Measurements from ENCODE around the gene MYZAP. TPM values are rescaled to one million over a fixed set of nuclear protein-coding genes. Genes with fewer than 3 reads are reported as not detected.
A peak's percentile ranks its signal among the peaks of the same experiment; 100 is the strongest.

Gene MYZAP
- total RNA-seq, 1 donor from 2014 or later = not detected

DNA sequence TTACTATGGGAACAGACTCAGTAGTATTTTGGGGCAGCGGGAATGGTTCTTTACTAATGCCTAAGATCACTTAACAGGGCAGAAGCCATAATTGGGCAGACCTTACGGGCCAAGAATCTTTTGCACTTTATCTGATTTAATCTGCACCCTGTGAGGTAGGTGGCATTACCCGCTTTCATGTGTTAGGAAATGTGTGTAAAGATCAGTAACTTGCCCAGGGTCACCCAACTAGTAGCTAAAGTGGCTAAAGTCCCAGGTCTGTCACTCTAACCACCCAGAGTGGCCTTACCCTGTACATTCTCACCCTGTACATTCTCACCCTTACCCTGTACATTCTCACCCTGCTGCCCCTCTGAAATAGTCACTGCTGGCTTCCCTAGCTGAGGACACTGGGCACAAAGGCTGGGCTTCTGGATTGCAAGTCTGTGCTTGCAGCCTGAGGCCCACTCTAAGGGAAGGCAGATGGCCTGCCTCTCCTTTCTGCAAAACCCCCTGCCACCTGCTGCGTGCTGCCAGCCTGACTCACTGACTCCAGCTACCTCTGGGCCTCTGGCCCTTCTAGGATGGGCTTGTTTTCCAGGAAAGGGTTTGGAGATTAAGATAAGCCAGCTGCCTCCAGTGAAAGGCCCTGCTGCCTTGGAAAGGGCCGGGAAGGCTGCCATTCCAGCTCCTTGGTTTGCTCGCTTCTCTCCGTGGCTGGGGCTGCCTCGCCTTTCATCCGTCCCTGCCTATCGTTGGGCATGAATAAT lies 37.5 kb upstream of the MYZAP start:
- no peak for DNase-seq
- H3K4me3 Mint-ChIP-seq = no peak overlapping the region
- intact Hi-C loops (cut with micrococcal nuclease) = no loop called here
- H3K9me3 Mint-ChIP-seq = no peaks in the 10 kb centered on the region
- H3K36me3 Mint-ChIP-seq (ENCODE audit: low read depth) = no peaks in the 10 kb centered on the region
- no peak overlapping the region for H3K27ac Mint-ChIP-seq
- H3K27me3 Mint-ChIP-seq = peaks cover 9% of the 10 kb centered on the region
- H3K4me1 Mint-ChIP-seq = no peaks in the 10 kb centered on the region

DNA sequence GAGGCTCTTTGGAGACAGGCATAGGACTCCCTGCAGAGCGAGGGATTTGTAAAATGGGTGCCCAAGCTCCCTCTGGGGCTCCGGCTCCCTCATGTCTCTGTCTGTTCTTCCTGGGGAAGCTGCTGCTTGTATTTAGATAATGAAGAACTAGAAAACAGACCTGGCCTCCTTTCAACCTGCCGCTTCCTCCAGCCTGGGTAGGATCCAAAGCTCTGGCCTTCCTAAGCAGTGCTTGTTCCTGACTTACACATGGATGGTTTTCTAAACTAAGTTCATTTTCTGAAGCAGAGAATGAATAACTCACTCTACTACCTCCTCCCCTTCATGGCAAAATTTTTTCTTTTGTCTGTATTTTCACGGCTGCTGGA lies 36.9 kb upstream of the MYZAP start:
- Mint-ChIP-seq H3K4me3 (no peak overlapping the region), H3K9me3 (no peaks in the 10 kb centered on the region), H3K4me1 (no peaks in the 10 kb centered on the region), H3K27me3 (peaks cover 9% of the 10 kb centered on the region), H3K27ac (no peak overlapping the region), H3K36me3 (ENCODE audit: low read depth) (no peaks in the 10 kb centered on the region)
- intact Hi-C loops (cut with micrococcal nuclease) = no loop called here
- DNase-seq = no peak

DNA sequence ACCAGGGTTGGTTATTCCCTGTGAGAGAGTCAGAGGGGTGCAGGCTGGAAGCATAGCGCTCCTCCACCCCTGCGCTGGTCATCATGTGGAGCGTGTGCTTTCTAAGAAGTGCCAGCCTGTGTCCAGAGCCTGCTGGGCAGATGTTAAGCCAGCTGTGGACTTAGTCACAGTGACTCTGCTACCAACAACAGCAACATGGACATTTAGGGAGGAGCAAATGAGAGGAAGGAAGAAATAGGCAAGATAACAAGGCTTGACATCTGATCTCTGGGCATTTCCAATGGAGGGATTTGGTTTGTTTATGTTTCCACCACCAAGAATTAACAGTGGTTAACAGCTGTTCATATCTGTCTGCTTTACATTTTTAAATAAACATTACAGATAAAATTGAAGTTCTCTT lies 36.4 kb upstream of the MYZAP start:
- DNase-seq = no peak
- Mint-ChIP-seq H3K36me3 (ENCODE audit: low read depth) (no peaks in the 10 kb centered on the region), H3K27me3 (peaks cover 9% of the 10 kb centered on the region), H3K4me1 (peaks cover 4% of the 10 kb centered on the region), H3K4me3 (no peak overlapping the region), H3K9me3 (no peaks in the 10 kb centered on the region), H3K27ac (no peak overlapping the region)
- intact Hi-C loops (cut with micrococcal nuclease) = no loop called here

DNA sequence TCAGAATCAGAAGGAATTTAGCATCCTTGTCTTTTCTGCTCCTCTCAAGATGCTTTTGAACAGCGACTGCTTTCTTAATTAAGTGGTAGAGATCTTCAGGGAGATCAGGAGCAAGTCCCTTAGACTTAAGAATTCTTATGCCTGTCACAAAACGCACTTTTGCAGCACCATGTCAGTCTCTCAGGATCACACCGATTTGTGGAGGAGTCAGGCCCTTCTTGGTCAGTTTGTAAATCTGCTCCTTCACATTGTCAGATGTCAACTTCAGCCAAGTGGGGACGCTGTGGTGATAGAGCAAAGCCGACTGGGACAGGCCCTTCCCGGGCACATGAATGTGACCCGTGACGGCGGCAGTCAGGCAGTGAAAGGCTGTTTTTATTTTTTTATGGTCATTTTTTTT lies 35.7 kb upstream of the MYZAP start:
- no peak overlapping the region for H3K4me3 Mint-ChIP-seq
- H3K4me1 Mint-ChIP-seq = peaks cover 8% of the 10 kb centered on the region
- H3K27ac Mint-ChIP-seq = no peak overlapping the region
- H3K27me3 Mint-ChIP-seq = peaks cover 8% of the 10 kb centered on the region
- no peaks in the 10 kb centered on the region for H3K36me3 Mint-ChIP-seq (ENCODE audit: low read depth)
- DNase-seq = no peak
- no peaks in the 10 kb centered on the region for H3K9me3 Mint-ChIP-seq
- intact Hi-C loops (cut with micrococcal nuclease) = no loop called here

DNA sequence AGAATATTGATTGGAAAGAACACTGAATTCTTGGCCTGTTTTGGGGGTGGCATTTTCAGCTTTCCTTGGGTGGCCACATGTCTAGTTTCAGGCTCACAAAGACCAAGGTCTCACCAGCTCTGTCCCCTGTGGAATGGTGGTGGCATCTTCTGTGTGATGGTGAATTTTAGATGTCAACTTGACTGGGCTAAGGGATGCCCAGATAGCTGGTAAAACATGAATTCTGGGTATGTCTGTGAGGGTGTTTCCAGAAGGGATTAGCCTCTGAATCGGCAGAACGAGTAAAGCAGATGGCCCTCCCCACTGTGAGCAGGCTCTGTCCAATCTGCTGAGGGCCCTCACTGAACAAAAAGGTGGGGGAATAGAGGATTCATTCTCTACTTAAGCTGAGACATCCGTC lies 34.4 kb upstream of the MYZAP start:
- H3K27me3 Mint-ChIP-seq = peaks cover 4% of the 10 kb centered on the region

DNA sequence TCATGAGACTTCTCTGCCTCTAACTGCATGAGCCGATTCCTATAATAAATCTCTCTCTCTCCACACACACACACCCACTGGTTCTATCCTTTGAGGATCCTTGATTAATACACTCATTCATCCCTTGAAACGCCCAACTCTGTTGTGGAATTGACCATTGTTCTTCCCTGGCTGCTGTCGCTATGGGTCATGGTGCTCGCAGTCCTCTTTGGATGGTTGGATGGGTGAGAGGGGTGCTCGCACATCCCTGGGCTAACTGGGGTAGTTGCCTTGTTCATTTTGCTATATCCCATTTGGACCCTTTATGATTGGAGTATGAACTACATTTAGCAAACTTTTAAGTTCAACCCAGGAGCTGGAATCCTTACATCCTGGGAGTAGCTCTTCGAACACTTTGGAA lies 33.9 kb upstream of the MYZAP start:
- no peaks in the 10 kb centered on the region for H3K36me3 Mint-ChIP-seq (ENCODE audit: low read depth)
- no peak overlapping the region for H3K4me3 Mint-ChIP-seq
- H3K27ac Mint-ChIP-seq = no peak overlapping the region
- intact Hi-C loops (cut with micrococcal nuclease) = no loop called here
- H3K27me3 Mint-ChIP-seq = peaks cover 4% of the 10 kb centered on the region
- peaks cover 21% of the 10 kb centered on the region for H3K4me1 Mint-ChIP-seq
- no peaks in the 10 kb centered on the region for H3K9me3 Mint-ChIP-seq
- no peak for DNase-seq

More for the DNA sequence above, 34.4 kb upstream of the MYZAP start:
- Mint-ChIP-seq H3K4me1 (peaks cover 17% of the 10 kb centered on the region), H3K9me3 (no peaks in the 10 kb centered on the region), H3K27ac (no peak overlapping the region), H3K4me3 (no peak overlapping the region), H3K36me3 (ENCODE audit: low read depth) (no peaks in the 10 kb centered on the region)
- intact Hi-C loops (cut with micrococcal nuclease) = no loop called here
- no peak for DNase-seq

DNA sequence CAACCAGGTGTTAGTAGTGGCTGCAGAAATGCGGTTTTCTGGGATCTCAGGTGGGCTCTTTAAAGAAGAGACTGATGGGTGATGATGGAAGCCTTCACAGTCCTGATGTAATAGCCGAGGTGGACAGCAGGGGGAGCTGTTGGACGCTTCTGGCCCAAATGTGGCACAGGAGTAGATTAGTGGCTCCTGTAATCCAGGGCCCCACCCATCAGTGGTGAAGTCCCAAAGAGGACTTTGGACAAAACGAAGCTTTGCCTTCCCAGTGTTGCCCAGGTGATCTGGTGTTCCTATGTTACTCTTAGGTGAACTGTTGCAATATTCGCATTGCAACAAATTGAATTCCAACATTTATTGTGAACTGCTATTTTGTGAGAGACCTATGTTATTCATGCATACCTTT lies 31.8 kb upstream of the MYZAP start:
- no peak overlapping the region for H3K27ac Mint-ChIP-seq
- peak; percentile 91 for DNase-seq
- intact Hi-C loops (cut with micrococcal nuclease) = loop anchor here (1.0 to 10.0 kb wide), 3 partner anchors 82 to 505 kb away; partner anchors contain the start of gene ALDH1A2
- peaks cover 30% of the 10 kb centered on the region for H3K4me1 Mint-ChIP-seq
- H3K9me3 Mint-ChIP-seq = no peaks in the 10 kb centered on the region
- no peak overlapping the region for H3K4me3 Mint-ChIP-seq
- H3K27me3 Mint-ChIP-seq = peaks cover 4% of the 10 kb centered on the region
- no peaks in the 10 kb centered on the region for H3K36me3 Mint-ChIP-seq (ENCODE audit: low read depth)

DNA sequence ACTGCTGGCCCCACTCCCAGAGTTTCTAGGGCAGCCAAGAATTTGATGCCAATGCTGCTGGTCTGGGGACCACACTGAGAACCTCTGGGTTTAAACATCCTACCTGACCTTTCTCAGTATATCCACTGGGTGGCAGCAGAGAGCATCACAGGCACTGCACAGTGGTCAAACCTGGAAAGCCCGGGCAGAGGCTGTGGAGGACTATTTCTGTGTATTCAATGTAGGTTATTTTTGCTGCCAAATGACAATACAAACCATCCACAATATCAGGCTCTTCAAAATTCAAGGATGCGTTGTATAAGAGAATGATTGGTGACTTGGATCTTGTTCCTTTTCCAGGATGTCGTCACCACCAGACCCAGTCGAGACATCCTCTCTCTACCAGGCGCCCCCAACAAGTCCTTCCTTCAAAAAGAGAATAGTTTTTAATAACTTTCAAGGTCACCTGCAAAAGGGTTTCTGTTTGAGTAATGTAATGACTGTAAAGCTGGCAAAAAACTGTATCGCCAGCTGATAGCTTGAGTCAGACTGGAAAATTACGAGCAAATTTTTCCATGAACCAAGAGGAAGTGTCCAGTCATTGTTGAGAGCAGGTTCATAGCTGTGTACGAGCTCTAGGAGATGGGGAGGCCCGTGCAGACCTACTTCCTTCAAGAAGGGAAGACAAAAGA lies 30.5 kb upstream of the MYZAP start:
- Mint-ChIP-seq H3K27ac (peak overlapping the region; percentile 81), H3K36me3 (ENCODE audit: low read depth) (no peaks in the 10 kb centered on the region), H3K4me3 (peak overlapping the region; percentile 28), H3K27me3 (peaks cover 8% of the 10 kb centered on the region), H3K4me1 (peaks cover 38% of the 10 kb centered on the region), H3K9me3 (no peaks in the 10 kb centered on the region)
- peak; percentile 90 for DNase-seq
- intact Hi-C loops (cut with micrococcal nuclease) = loop anchor here (1.0 to 10.0 kb wide), 3 partner anchors 81 to 504 kb away; partner anchors contain the start of genes ALDH1A2 and POLR2M

DNA sequence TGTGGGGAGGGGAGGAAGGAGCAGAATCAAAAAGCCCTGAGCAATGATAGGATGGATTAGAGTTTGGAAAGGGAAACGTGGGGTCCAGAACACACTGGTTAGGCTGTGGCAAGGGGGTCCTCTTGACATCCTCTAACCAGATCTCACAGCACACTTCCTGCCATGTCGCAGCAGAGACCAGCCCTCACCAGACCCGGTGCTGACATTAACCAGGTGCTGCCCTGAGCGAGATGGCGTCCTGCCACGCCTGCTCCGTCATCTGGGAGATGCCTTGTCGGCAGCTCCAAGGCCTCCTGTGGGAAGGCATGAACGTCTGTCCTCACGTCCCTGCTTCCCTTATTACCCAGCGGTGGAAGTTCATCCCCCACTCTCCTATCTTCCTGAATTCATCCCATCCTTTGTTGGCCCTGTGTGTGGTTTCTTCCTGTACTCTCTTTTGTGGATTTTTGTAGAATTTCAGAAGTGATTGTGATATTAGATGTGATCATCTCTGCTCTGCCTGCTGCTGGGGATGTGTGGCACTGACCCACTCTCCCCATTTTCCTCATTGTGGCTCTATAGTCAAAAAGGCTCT lies 29.4 kb upstream of the MYZAP start:
- Mint-ChIP-seq H3K27ac (peak overlapping the region; percentile 77), H3K4me3 (no peak overlapping the region), H3K4me1 (peaks cover 38% of the 10 kb centered on the region), H3K27me3 (peaks cover 8% of the 10 kb centered on the region), H3K9me3 (no peaks in the 10 kb centered on the region), H3K36me3 (ENCODE audit: low read depth) (no peaks in the 10 kb centered on the region)
- no peak for DNase-seq
- intact Hi-C loops (cut with micrococcal nuclease) = loop anchor here (5.0 to 10.0 kb wide), 2 partner anchors 80 to 503 kb away; partner anchors contain the start of gene ALDH1A2

DNA sequence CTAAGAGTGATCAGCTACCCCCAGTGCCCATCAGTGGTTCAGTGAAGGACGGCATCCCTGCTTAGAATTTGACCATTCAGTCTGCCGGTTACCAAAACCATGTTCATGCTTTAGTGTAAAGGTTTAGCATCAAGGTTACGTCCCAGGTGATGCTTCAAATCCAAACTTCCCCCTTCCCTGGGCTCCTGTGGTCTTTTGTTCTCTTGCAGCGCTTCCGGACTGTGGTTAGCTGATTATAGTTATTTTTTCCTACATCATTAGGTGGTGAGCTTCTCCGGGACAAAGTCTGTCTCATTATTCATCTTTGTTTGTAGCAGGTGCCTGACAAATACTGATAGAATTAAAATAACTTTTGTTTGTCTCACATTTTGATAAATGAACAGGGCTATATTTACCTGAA lies 28.3 kb upstream of the MYZAP start:
- Mint-ChIP-seq H3K27me3 (peaks cover 11% of the 10 kb centered on the region), H3K27ac (peak overlapping the region; percentile 6), H3K4me1 (peaks cover 38% of the 10 kb centered on the region), H3K9me3 (no peaks in the 10 kb centered on the region), H3K36me3 (ENCODE audit: low read depth) (no peaks in the 10 kb centered on the region), H3K4me3 (no peak overlapping the region)
- DNase-seq = no peak
- intact Hi-C loops (cut with micrococcal nuclease) = loop anchor here (5.0 to 10.0 kb wide), 2 partner anchors 79 to 501 kb away; partner anchors contain the start of gene ALDH1A2

DNA sequence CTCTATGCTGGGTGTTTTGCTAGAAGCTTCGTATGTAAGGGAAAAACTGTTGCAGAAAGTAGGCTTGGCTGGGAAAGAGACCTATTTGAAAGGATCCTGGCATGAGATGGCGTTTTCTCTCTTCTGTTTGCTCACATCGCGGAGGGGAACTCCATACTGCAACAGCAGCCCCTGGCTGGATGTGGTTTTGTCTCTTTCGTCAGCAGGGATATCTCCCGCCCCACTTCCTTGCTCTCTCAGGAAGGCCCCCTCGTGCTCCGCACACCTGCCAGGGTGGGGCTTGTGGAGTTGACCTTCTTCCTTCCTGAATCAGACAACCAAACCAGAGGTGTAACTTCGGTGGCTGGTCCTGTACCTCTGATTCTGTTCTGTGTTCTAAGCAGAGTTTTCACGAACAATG lies 26.4 kb upstream of the MYZAP start:
- peaks cover 35% of the 10 kb centered on the region for H3K4me1 Mint-ChIP-seq
- no peaks in the 10 kb centered on the region for H3K36me3 Mint-ChIP-seq (ENCODE audit: low read depth)
- peaks cover 14% of the 10 kb centered on the region for H3K27me3 Mint-ChIP-seq
- H3K4me3 Mint-ChIP-seq = peak overlapping the region; percentile 58
- peak overlapping the region; percentile 52 for H3K27ac Mint-ChIP-seq
- peak; percentile 80 for DNase-seq
- intact Hi-C loops (cut with micrococcal nuclease) = loop anchor here (5.0 to 10.0 kb wide), 2 partner anchors 499 to 617 kb away; partner anchors contain the start of gene ALDH1A2
- H3K9me3 Mint-ChIP-seq = peaks cover 3% of the 10 kb centered on the region

DNA sequence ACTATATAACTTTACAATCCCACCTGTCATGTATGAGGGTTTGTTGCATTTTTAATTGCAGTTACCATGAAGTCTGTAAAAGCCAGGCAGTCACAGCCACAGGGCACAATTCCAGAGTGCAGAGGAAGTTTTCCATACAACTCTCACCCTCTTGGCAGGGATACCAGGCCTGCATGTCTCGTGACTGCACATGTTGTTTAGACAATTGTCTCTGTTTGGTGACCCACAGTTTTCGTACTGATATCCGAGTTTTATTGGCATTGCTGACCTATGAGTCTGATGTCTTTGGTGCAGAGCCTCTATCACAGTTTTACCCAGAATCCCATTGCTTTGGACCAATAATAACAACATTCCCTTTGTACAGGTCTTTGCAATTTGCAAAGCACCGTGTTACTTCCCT lies 24.9 kb upstream of the MYZAP start:
- intact Hi-C loops (cut with micrococcal nuclease) = loop anchor here (5.0 to 10.0 kb wide), 2 partner anchors 498 to 615 kb away; partner anchors contain the start of gene ALDH1A2
- Mint-ChIP-seq H3K4me1 (peaks cover 25% of the 10 kb centered on the region), H3K36me3 (ENCODE audit: low read depth) (no peaks in the 10 kb centered on the region), H3K9me3 (peaks cover 3% of the 10 kb centered on the region), H3K4me3 (no peak overlapping the region), H3K27me3 (peaks cover 14% of the 10 kb centered on the region), H3K27ac (no peak overlapping the region)
- no peak for DNase-seq

DNA sequence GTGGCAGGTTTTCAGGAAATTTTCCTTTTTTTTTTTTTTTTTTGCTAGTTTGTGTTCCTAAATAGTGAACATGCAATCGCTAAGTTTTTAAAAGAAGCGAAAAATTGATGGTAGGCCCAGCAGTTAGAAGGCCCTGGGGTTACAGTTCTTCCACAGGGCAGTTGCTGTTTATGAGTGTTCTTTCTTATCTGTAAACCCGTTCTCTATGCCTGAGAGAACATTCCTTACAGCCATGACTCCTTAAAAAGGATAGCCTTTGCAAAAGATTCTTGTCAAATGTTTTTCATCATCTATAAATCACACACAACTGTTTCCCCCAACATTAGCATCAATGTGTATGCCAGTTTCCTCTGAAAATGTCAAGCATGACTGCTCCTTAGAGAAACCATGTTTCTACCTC lies 23.8 kb upstream of the MYZAP start:
- no peak overlapping the region for H3K4me3 Mint-ChIP-seq
- H3K9me3 Mint-ChIP-seq = peaks cover 3% of the 10 kb centered on the region
- H3K27ac Mint-ChIP-seq = no peak overlapping the region
- H3K27me3 Mint-ChIP-seq = peaks cover 14% of the 10 kb centered on the region
- no peaks in the 10 kb centered on the region for H3K36me3 Mint-ChIP-seq (ENCODE audit: low read depth)
- intact Hi-C loops (cut with micrococcal nuclease) = loop anchor here (5.0 to 10.0 kb wide), 2 partner anchors 497 to 614 kb away; partner anchors contain the start of gene ALDH1A2
- DNase-seq = no peak
- peaks cover 17% of the 10 kb centered on the region for H3K4me1 Mint-ChIP-seq

DNA sequence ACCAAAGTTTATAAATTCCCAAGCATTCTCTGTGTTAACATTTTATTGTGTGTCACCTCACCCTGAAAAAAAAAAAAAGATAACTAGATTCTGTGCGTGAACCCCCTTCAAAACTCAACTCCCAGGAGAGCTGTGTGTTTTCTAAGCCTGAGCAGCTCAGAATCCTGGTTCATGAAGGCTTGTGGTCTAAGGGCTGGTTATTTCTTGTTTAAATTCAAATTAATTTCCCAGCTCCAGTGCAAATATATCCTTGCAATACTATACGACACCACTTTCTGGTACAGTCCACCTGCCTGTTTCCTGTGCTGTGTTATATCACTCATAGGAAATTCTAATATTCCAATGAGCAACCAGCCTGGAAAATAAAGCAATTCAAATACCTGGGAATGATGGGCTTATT lies 23.4 kb upstream of the MYZAP start:
- no peak overlapping the region for H3K4me3 Mint-ChIP-seq
- intact Hi-C loops (cut with micrococcal nuclease) = loop anchor here (5.0 to 10.0 kb wide), 2 partner anchors 497 to 614 kb away; partner anchors contain the start of gene ALDH1A2
- peaks cover 14% of the 10 kb centered on the region for H3K27me3 Mint-ChIP-seq
- H3K4me1 Mint-ChIP-seq = peaks cover 14% of the 10 kb centered on the region
- H3K27ac Mint-ChIP-seq = no peak overlapping the region
- peaks cover 3% of the 10 kb centered on the region for H3K9me3 Mint-ChIP-seq
- no peak for DNase-seq
- no peaks in the 10 kb centered on the region for H3K36me3 Mint-ChIP-seq (ENCODE audit: low read depth)

Measured in activated CD4-positive, alpha-beta T cell treated with anti-CD3 and anti-CD28 coated beads, Interleukin-2, amount 10 ng/mL, durations not matched to agents 24 days and 14 days (primary cell).